B cell (primary cell): ENCODE results near the gene MYH7B. TPM values are rescaled to one million over a fixed set of nuclear protein-coding genes. Genes with fewer than 3 reads are reported as not detected.

ENCODE experiments used
- ATAC-seq: fragments of 200-7000 bp; cut with Tn5 transposase; one replicate; pipeline ENCODE4 v1.10.0; 2021; ENCODE audit warnings: low read depth, mild to moderate bottlenecking, moderate number of reproducible peaks, moderate library complexity
- CTCF ChIA-PET: fragments of 350-600 bp; sonication (Branson Sonifier 250); formaldehyde crosslinking; loops from one replicate; lab custom pipeline; 2021; ENCODE audit warnings: antibody characterized with exemption, inconsistent platforms; lab: Charles Lee
- POLR2A ChIA-PET: fragments of 350-600 bp; sonication (Branson Sonifier 250); formaldehyde crosslinking; loops from one replicate; lab custom pipeline; 2021; ENCODE audit warnings: antibody characterized with exemption; lab: Charles Lee
- DNase-seq: peaks from one replicate; pipeline ENCODE4 v3.0.0; 2013
- H2AFZ ChIP-seq: 2 replicates; pipeline ENCODE4 v1.6.1; 2012; ENCODE audit warnings: mild to moderate bottlenecking, low read depth, low read length; ENCODE audit not compliant: insufficient read depth, poor library complexity, severe bottlenecking
- H3K27ac ChIP-seq, 2 donors: 1 replicate in 1 of 2; 2 replicates in 1 of 2; pipeline ENCODE4 v1.5.1; 2012 to 2013; ENCODE audit warnings: low read length in 2 of 2, mild to moderate bottlenecking in 2 of 2, moderate library complexity in 1 of 2
- H3K27me3 ChIP-seq, 4 experiments: fragments of 200-600 bp in 1 of 4; sonication (generic) in 1 of 4; replicated peaks in 1 of 4; 1 replicate in 2 of 4; 2 replicates in 2 of 4; pipeline versions ENCODE4 v1.6.1 to v1.7.0; 2013 to 2016; ENCODE audit warnings: low read length in 3 of 4, mild to moderate bottlenecking in 2 of 4, mixed read lengths in 1 of 4, moderate library complexity in 1 of 4; ENCODE audit not compliant: insufficient read depth in 4 of 4, control insufficient read depth in 3 of 4; ENCODE audit errors: control extremely low read depth in 1 of 4
- H3K36me3 ChIP-seq, 2 experiments: replicated peaks in 1 of 2; 1 replicate in 1 of 2; 2 replicates in 1 of 2; pipeline versions ENCODE4 v1.6.1 to v1.7.1; 2013; ENCODE audit warnings: low read length in 1 of 2; ENCODE audit not compliant: insufficient read depth in 2 of 2, control insufficient read depth in 1 of 2; ENCODE audit errors: control extremely low read depth in 1 of 2, extremely low read depth in 1 of 2
- H3K4me1 ChIP-seq, 2 donors: fragments of 200-600 bp in 1 of 2; sonication (generic) in 1 of 2; 1 replicate in 1 of 2; 2 replicates in 1 of 2; pipeline versions ENCODE4 v1.5.1 to v1.6.1; 2013 to 2017; ENCODE audit warnings: low read length in 2 of 2; ENCODE audit not compliant: control insufficient read depth in 2 of 2, insufficient read depth in 2 of 2
- H3K4me2 ChIP-seq: replicated peaks from 2 replicates; pipeline ENCODE3; 2012; ENCODE audit warnings: mild to moderate bottlenecking, low read depth, low read length; ENCODE audit not compliant: poor library complexity, severe bottlenecking
- H3K4me3 ChIP-seq, 5 experiments: fragments of 200-600 bp in 1 of 5; sonication (generic) in 1 of 5; 1 replicate in 3 of 5; 2 replicates in 2 of 5; pipeline versions ENCODE4 v1.5.1 to v1.7.0; 2011 to 2016; ENCODE audit warnings: low read length in 4 of 5, mild to moderate bottlenecking in 4 of 5, low read depth in 2 of 5, control low read depth in 1 of 5, moderate library complexity in 1 of 5; ENCODE audit not compliant: insufficient read depth in 1 of 5; ENCODE audit errors: control extremely low read depth in 1 of 5, extremely low read depth in 1 of 5
- H3K79me2 ChIP-seq: fragments of 200-600 bp; sonication (generic); one replicate; pipeline ENCODE4 v1.6.0; 2016; ENCODE audit warnings: low read length; ENCODE audit not compliant: control insufficient read depth, insufficient read depth
- H3K9ac ChIP-seq: fragments of 200-600 bp; sonication (generic); 2 replicates; pipeline ENCODE4 v1.6.1; 2017; ENCODE audit warnings: mild to moderate bottlenecking, low read length, moderate library complexity
- H3K9me3 ChIP-seq, 3 donors: one replicate each; pipeline versions ENCODE4 v1.6.1 to v1.7.1; 2013; ENCODE audit warnings: low read length in 2 of 3; ENCODE audit not compliant: control insufficient read depth in 2 of 3, insufficient read depth in 1 of 3; ENCODE audit errors: control extremely low read depth in 1 of 3
- H4K20me1 ChIP-seq: 2 replicates; pipeline ENCODE4 v1.6.0; 2012; ENCODE audit warnings: mild to moderate bottlenecking, low read length; ENCODE audit not compliant: insufficient read depth, control insufficient read depth, poor library complexity, severe bottlenecking
- H3K27ac Mint-ChIP-seq: one replicate; pipeline ENCODE4 v1.8.0; 2021; ENCODE audit warnings: mixed read lengths
- H3K27me3 Mint-ChIP-seq: one replicate; pipeline ENCODE4 v1.8.0; 2021; ENCODE audit warnings: mixed read lengths
- H3K4me1 Mint-ChIP-seq: one replicate; pipeline ENCODE4 v1.8.0; 2021; ENCODE audit warnings: mixed read lengths
- H3K4me3 Mint-ChIP-seq: one replicate; pipeline ENCODE4 v1.8.0; 2021; ENCODE audit warnings: mixed read lengths
- H3K9me3 Mint-ChIP-seq: one replicate; pipeline ENCODE4 v1.8.0; 2022; ENCODE audit warnings: mixed read lengths; ENCODE audit not compliant: insufficient read depth
- EZH2 ChIP-seq: IDR thresholded peaks from 2 replicates; pipeline ENCODE4 v1.6.1; 2012; ENCODE audit warnings: borderline replicate concordance, low read depth, mild to moderate bottlenecking, moderate library complexity, low read length; ENCODE audit not compliant: insufficient read depth, poor library complexity, severe bottlenecking
- WGBS: methylation state at CpG from one replicate; pipeline ENCODE4 v1.1.5; 2013; ENCODE audit warnings: missing lambda C conversion rate; ENCODE audit not compliant: insufficient coverage; 5-methylcytosine and 5-hydroxymethylcytosine counted together
- intact Hi-C: fragments of 100-400 bp; cut with micrococcal nuclease; formaldehyde crosslinking; loops from one replicate; pipeline ENCODE4 v1.10.0; 2022
- polyA plus RNA-seq: library from polyadenylated mRNA; depleted of rRNA; stranded (reverse); fragments of >200 nt; gene quantifications from 2 replicates; pipeline ENCODE4 v1.2.3, GENCODE V29; 2012
- total RNA-seq, 2 donors: library from RNA; stranded (reverse); fragments of 120-200 nt in 1 of 2; gene quantifications; 1 replicate in 1 of 2; 2 replicates in 1 of 2; pipeline versions ENCODE4 v1.2.3 to v1.2.4, GENCODE V29; 2013 to 2022
- TF ChIP-seq, protein P1 (sequence below): fragments of 200-600 bp; IDR thresholded peaks from one replicate; pipeline ENCODE4 v1.8.0; 2022; ENCODE audit warnings: antibody characterized with exemption, mild to moderate bottlenecking

Gene MYH7B
- total and polyA plus RNA-seq, 2 donors (not counting 1 experiment from before 2014, with no cell fraction given) = 0.79 to 1.2 TPM

DNA sequence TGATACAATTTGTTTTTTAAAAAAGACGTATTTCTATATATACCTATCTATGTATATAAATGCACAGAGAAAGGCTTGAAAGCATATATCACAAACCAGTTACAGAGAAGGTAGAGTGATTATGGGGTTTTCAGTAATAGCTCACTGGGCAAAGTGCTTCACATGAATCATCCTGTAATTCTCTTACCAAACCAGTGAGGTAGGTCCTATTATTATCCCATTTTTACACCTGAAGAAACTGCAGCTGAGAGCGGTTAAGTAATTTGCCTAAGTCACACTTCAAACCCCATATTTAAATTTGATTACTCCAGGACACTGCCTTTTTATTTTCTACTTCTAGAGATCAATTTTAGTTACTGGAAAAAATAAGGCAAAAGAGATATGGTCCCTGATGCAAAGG, 4.4 kb upstream of the MYH7B start:
- Histone ChIP-seq H2AFZ (no peak overlapping the region), H3K79me2 (no peaks in the 10 kb centered on the region), H3K27ac (no peak overlapping the region), H4K20me1 (no peaks in the 10 kb centered on the region), H3K4me3 (no peak overlapping the region), H3K4me1 (peaks cover 3 to 11% of the 10 kb centered on the region in 2 donors), H3K9me3 (no peaks in the 10 kb centered on the region), H3K27me3 (no peaks in the 10 kb centered on the region), H3K9ac (no peak overlapping the region), H3K4me2 (no peak overlapping the region), H3K36me3 (peaks cover 1 to 6% of the 10 kb centered on the region in 2 experiments)
- no peak for ATAC-seq
- intact Hi-C loops = no loop called here
- no peak for DNase-seq
- Mint-ChIP-seq H3K27ac (no peak overlapping the region), H3K4me3 (no peak overlapping the region), H3K4me1 (peaks cover 21% of the 10 kb centered on the region), H3K27me3 (no peaks in the 10 kb centered on the region), H3K9me3 (no peaks in the 10 kb centered on the region)
- TF ChIP-seq EZH2 = no peak
- TF ChIP-seq, protein P1, sequence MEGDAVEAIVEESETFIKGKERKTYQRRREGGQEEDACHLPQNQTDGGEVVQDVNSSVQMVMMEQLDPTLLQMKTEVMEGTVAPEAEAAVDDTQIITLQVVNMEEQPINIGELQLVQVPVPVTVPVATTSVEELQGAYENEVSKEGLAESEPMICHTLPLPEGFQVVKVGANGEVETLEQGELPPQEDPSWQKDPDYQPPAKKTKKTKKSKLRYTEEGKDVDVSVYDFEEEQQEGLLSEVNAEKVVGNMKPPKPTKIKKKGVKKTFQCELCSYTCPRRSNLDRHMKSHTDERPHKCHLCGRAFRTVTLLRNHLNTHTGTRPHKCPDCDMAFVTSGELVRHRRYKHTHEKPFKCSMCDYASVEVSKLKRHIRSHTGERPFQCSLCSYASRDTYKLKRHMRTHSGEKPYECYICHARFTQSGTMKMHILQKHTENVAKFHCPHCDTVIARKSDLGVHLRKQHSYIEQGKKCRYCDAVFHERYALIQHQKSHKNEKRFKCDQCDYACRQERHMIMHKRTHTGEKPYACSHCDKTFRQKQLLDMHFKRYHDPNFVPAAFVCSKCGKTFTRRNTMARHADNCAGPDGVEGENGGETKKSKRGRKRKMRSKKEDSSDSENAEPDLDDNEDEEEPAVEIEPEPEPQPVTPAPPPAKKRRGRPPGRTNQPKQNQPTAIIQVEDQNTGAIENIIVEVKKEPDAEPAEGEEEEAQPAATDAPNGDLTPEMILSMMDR = no peak
- POLR2A ChIA-PET = no interaction called here
- CTCF ChIA-PET = no interaction called here
- no CpG with 5 or more reads among the region's 2 CpGs for WGBS

DNA sequence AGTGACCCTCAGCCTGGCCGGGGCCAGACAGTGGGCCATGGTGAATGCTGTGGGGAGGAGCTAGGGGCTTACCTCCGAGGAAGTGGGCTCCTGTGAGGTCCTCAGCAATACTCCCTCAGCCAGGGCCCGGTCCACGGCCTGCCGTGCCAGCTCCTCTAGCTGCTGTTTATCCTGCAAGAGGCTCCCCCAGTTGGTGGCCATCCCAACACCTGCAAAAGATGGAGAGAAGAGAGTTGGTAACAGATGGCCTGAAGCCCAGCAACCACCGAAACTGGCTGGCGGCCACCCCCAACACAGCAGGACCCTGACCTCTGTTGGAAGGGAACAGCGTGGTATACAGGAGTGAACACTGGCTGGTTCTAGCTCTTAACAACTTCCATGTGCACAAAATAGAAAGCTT, 4.0 kb upstream of the MYH7B start:
- peaks cover 25% of the 10 kb centered on the region for H3K4me1 Mint-ChIP-seq
- WGBS = 85% methylated on average over 8 of the region's 8 CpGs
- intact Hi-C loops = no loop called here
- ATAC-seq = no peak
- Histone ChIP-seq H3K79me2 (no peaks in the 10 kb centered on the region), H3K9ac (no peak overlapping the region), H3K4me3 (no peak overlapping the region), H3K4me2 (no peak overlapping the region), H3K9me3 (no peaks in the 10 kb centered on the region), H3K27me3 (no peaks in the 10 kb centered on the region), H3K27ac (no peak overlapping the region), H4K20me1 (no peaks in the 10 kb centered on the region), H3K4me1 (peaks cover 5 to 15% of the 10 kb centered on the region in 2 donors), H3K36me3 (peaks cover 1 to 6% of the 10 kb centered on the region in 2 experiments), H2AFZ (no peak overlapping the region)
- H3K9me3 Mint-ChIP-seq = no peaks in the 10 kb centered on the region
- POLR2A ChIA-PET = interaction anchor here (0.7 kb wide), 1 partner anchor 96 kb away, joined by 6 read pairs; no protein-coding TSS in a partner anchor
- no peak for TF ChIP-seq EZH2
- no peak for DNase-seq
- no peak overlapping the region for H3K27ac Mint-ChIP-seq
- H3K27me3 Mint-ChIP-seq = no peaks in the 10 kb centered on the region
- CTCF ChIA-PET = no interaction called here
- no peak overlapping the region for H3K4me3 Mint-ChIP-seq
